Islet precursor cell (in vitro differentiated cells): Measurements from ENCODE around the gene SF3B4.
"Not testable (repeated sequence)": the region's sequence is repeated elsewhere in the genome, so short reads cannot be mapped to it uniquely, and the experiment has no call there.

Experiments
- DNase-seq: peaks from one replicate; pipeline ENCODE4 v3.0.0-alpha.2; 2018

Gene SF3B4

GRCh38 chr1:149927563-149928400, at the start of gene SF3B4:
Gene SF3B4 (minus strand): TSS chr1:149927803. CDS start chr1:149927759, 44 bp downstream.
- peak; percentile 97 for DNase-seq

GRCh38 chr1:149977345-149977744, 49.7 kb upstream of the SF3B4 start:
- DNase-seq: no peak

GRCh38 chr1:149972547-149972946, 44.9 kb upstream of the SF3B4 start:
- DNase-seq: no peak

- DNase-seq: no peak
Measured at GRCh38 chr1:149967646-149968045, 40.0 kb upstream of the SF3B4 start.

- no peak for DNase-seq
Measured at GRCh38 chr1:149967041-149967440, 39.4 kb upstream of the SF3B4 start.

- DNase-seq: no peak
Measured at GRCh38 chr1:149966405-149966804, 38.8 kb upstream of the SF3B4 start.

GRCh38 chr1:149965440-149965839, 37.8 kb upstream of the SF3B4 start:
- DNase-seq: no peak

GRCh38 chr1:149963358-149963757, 35.8 kb upstream of the SF3B4 start:
- no peak for DNase-seq

- DNase-seq: no peak
Measured at GRCh38 chr1:149962736-149963135, 35.1 kb upstream of the SF3B4 start.

- DNase-seq: peak; percentile 76
Measured at GRCh38 chr1:149962039-149962647, 34.5 kb upstream of the SF3B4 start.

- not testable (repeated sequence) for DNase-seq
Measured at GRCh38 chr1:149957548-149957947, 29.9 kb upstream of the SF3B4 start.

GRCh38 chr1:149949911-149950310, 22.3 kb upstream of the SF3B4 start:
- no peak for DNase-seq

GRCh38 chr1:149945206-149945605, 17.6 kb upstream of the SF3B4 start:
- DNase-seq: no peak

GRCh38 chr1:149942885-149943284, 15.3 kb upstream of the SF3B4 start:
- no peak for DNase-seq

- DNase-seq: peak; percentile 83
Measured at GRCh38 chr1:149942207-149942606, 14.6 kb upstream of the SF3B4 start.

GRCh38 chr1:149940427-149940826, 12.8 kb upstream of the SF3B4 start:
- DNase-seq: no peak

GRCh38 chr1:149938668-149939003, 11.0 kb upstream of the SF3B4 start:
- DNase-seq: not testable (repeated sequence)

GRCh38 chr1:149937759-149938158, 10.2 kb upstream of the SF3B4 start:
- DNase-seq: peak; percentile 44

- peak; percentile 94 for DNase-seq
Measured at GRCh38 chr1:149936992-149937705, 9.5 kb upstream of the SF3B4 start.

GRCh38 chr1:149936170-149936991, 8.8 kb upstream of the SF3B4 start, which contains the start of gene MTMR11:
Gene MTMR11 (minus strand): TSS chr1:149936879. CDS start chr1:149936647, 232 bp downstream.
- peak; percentile 71 for DNase-seq

- no peak for DNase-seq
Measured at GRCh38 chr1:149934356-149934755, 6.8 kb upstream of the SF3B4 start.

GRCh38 chr1:149933208-149933607, 5.6 kb upstream of the SF3B4 start:
- DNase-seq: no peak

- no peak for DNase-seq
Measured at GRCh38 chr1:149932474-149932873, 4.9 kb upstream of the SF3B4 start.
